ENCODE data around the gene C1RL.

- no peak for TF ChIP-seq CTCF (IDR thresholded peaks at IDR 0.05)
- no peak for TF ChIP-seq EZH2 (IDR thresholded peaks at IDR 0.05; ENCODE audit: borderline replicate concordance, insufficient read depth, low read depth, low read length, poor library complexity, severe bottlenecking)
These were observed 8.7 kb upstream of the C1RL start for GRCh38 chr12:7117670-7118069.

All from B cell (primary cell).